Neutrophil (primary cell): ENCODE measurements around the gene ABHD12.

Experiments used
- H3K27ac ChIP-seq: fragments of 200-600 bp; sonication (generic); 2 replicates; pipeline ENCODE4 v1.5.1; 2016; ENCODE audit warnings: mild to moderate bottlenecking, moderate library complexity
- H3K27me3 ChIP-seq: fragments of 200-600 bp; sonication (generic); 2 replicates; pipeline ENCODE4 v1.6.0; 2016; ENCODE audit warnings: mild to moderate bottlenecking
- H3K36me3 ChIP-seq: fragments of 200-600 bp; sonication (generic); 2 replicates; pipeline ENCODE4 v1.5.1; 2017
- H3K4me1 ChIP-seq, 2 experiments: fragments of 200-600 bp in 1 of 2; sonication (generic) in 1 of 2; 1 replicate in 1 of 2; 2 replicates in 1 of 2; pipeline versions ENCODE4 v1.5.1 to v1.6.1; 2013 to 2016; ENCODE audit warnings: low read depth in 1 of 2, low read length in 1 of 2, mild to moderate bottlenecking in 1 of 2, moderate library complexity in 1 of 2; ENCODE audit not compliant: control insufficient read depth in 1 of 2, insufficient read depth in 1 of 2
- H3K4me3 ChIP-seq, 2 experiments: fragments of 200-600 bp in 1 of 2; sonication (generic) in 1 of 2; 1 replicate in 1 of 2; 2 replicates in 1 of 2; pipeline ENCODE4 v1.5.1; 2013 to 2016; ENCODE audit warnings: low read depth in 1 of 2, low read length in 1 of 2, mild to moderate bottlenecking in 1 of 2, moderate library complexity in 1 of 2
- H3K9me3 ChIP-seq: fragments of 200-600 bp; sonication (generic); 2 replicates; pipeline ENCODE4 v1.5.1; 2016
- CTCF ChIP-seq: fragments of 200-600 bp; sonication (generic); IDR thresholded peaks from 2 replicates; pipeline ENCODE4 v1.5.1; 2016; ENCODE audit warnings: antibody characterized with exemption

Gene ABHD12

DNA sequence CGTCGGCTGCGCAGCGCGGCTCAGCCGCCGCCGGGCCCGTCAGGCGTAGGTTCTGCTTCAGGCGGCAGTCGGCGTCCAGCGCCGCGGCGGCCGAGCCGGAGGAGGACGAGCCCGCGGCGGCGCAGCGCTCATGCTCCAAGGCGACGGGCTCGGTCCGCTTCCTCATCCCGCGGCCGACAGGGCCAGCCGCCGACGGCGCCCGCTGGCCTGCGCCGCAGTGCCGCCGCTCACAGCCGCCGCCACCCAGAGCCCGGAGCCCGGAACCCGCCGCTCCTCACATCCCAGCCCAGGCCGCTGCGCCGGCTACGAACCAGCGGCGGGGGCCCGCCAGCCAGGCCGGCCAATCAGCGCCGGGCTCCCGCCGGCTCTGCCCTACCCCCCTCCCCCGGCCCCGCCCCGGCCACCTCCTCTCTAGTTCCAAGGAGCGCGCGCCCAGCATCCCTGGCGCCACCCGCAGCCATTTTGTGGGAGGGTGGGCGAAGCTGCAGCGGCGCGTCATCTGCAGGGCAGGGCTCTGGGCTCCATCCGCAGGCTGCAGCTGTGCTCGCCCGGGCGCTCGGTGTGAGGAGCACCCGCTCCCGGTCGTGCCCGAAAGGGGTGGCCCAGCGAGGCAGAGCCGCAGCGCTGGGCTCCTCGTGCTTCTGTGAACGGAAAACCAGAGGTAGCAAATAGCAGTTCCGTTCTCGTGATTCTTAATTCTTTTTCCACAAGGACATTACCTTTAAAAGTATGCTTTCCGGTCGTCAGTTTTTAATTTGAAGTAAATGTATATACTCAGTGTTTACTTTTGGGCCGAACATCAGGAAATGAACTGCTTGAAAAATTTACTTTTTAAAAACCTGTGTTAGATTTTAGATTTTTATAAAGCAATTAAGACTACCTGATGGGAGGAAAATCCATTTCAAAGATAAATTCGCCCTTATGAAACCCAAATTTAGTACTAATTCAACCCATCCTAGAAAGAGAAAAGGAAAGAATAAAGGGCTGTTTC, at the start of gene ABHD12:
Gene ABHD12, minus strand, starts transcription at position 298 of the 991 bp plus-strand sequence. Its CDS starts 132 bp downstream, at position 166.
- peaks cover 19 to 21% of the 10 kb centered on the region in 2 experiments for H3K4me1 ChIP-seq
- H3K9me3 ChIP-seq: no peaks in the 10 kb centered on the region
- peaks cover 16% of the 10 kb centered on the region for H3K27me3 ChIP-seq
- H3K36me3 ChIP-seq: no peaks in the 10 kb centered on the region
- peak within 1 kb of the TSS; percentile 77 for H3K27ac ChIP-seq
- TF ChIP-seq CTCF: peak; percentile 38
- H3K4me3 ChIP-seq: peak within 1 kb of the TSS; percentile 64 to 68

DNA sequence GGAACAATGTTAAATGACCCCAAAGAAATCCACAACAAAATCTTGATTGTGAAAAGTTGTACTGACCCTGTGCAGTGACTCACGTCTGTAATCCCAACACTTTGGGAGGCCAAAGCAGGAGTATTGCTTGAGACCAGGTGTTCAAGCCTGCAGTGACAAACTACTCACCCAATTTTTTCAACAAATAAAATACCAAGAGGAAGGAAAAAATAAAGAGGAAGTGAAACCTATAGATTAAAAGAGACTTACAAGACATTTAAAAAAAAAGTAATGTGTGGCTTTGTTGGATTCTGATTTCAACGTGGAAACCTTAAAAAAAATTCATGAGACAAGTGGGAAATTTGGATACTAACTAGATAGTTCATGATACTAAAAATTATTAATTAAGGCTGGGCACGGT, 48.7 kb upstream of the ABHD12 start:
- Histone ChIP-seq H3K27me3 (no peaks in the 10 kb centered on the region), H3K9me3 (no peaks in the 10 kb centered on the region), H3K4me3 (no peak overlapping the region), H3K4me1 (no peaks in the 10 kb centered on the region), H3K36me3 (peaks cover 22% of the 10 kb centered on the region), H3K27ac (no peak overlapping the region)
- no peak for TF ChIP-seq CTCF

- no peaks in the 10 kb centered on the region for H3K9me3 ChIP-seq
- H3K27me3 ChIP-seq: no peaks in the 10 kb centered on the region
- H3K4me3 ChIP-seq: no peak overlapping the region
- H3K27ac ChIP-seq: no peak overlapping the region
- peaks cover 19% of the 10 kb centered on the region for H3K36me3 ChIP-seq
- H3K4me1 ChIP-seq: no peaks in the 10 kb centered on the region
- no peak for TF ChIP-seq CTCF
Observed at GRCh38 chr20:25437153-25437581, 46.5 kb upstream of the ABHD12 start.

DNA sequence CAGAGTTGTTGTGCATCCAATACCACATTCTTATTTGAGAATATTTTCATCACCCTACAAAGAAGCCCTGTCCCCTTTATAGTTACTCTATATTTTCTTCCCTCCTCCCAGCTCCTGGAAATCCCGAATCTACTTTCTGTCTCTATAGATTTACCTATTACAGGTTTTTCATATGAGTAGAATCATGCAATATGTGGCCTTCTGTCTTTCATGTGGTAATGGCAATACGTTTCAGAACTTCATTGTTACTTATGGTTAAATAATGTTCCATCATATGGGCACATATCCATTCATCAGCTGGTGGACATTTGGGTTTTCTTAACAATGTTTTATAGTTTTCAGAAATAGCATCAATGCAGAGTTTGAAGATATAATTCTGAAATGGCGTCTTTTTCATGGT, 33.9 kb upstream of the ABHD12 start:
- Histone ChIP-seq H3K36me3 (peaks cover 5% of the 10 kb centered on the region), H3K27me3 (no peaks in the 10 kb centered on the region), H3K9me3 (no peaks in the 10 kb centered on the region), H3K4me3 (no peak overlapping the region), H3K27ac (no peak overlapping the region), H3K4me1 (no peaks in the 10 kb centered on the region)
- TF ChIP-seq CTCF: no peak

DNA sequence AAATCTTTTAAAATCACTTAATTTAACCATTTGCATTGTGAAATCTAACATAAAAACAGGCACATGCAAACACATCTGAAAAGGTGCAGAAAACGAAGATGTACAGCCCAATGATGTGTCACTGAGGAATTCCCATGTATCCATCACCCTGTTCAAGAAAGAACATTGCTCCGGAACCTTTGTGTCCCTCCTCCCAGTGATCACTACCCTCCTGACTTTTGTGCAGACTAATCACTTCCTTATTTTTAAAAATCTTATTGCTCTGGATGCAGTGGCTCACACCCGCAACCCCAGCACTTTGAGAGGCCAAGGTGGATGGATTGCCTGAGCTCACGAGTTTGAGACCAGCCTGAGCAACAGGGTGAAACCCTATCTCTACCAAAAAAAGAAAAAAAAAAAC, 31.4 kb upstream of the ABHD12 start:
- no peak overlapping the region for H3K4me3 ChIP-seq
- no peaks in the 10 kb centered on the region for H3K27me3 ChIP-seq
- H3K9me3 ChIP-seq: no peaks in the 10 kb centered on the region
- no peak overlapping the region for H3K27ac ChIP-seq
- TF ChIP-seq CTCF: no peak
- no peaks in the 10 kb centered on the region for H3K4me1 ChIP-seq
- peaks cover 14% of the 10 kb centered on the region for H3K36me3 ChIP-seq
